ENCODE measurements around the gene TTN. TPM values are rescaled to one million over a fixed set of nuclear protein-coding genes. Genes with fewer than 3 reads are reported as not detected.

The TTN gene
- total RNA-seq, 1 experiment from 2014 or later = 0.13 TPM

DNA sequence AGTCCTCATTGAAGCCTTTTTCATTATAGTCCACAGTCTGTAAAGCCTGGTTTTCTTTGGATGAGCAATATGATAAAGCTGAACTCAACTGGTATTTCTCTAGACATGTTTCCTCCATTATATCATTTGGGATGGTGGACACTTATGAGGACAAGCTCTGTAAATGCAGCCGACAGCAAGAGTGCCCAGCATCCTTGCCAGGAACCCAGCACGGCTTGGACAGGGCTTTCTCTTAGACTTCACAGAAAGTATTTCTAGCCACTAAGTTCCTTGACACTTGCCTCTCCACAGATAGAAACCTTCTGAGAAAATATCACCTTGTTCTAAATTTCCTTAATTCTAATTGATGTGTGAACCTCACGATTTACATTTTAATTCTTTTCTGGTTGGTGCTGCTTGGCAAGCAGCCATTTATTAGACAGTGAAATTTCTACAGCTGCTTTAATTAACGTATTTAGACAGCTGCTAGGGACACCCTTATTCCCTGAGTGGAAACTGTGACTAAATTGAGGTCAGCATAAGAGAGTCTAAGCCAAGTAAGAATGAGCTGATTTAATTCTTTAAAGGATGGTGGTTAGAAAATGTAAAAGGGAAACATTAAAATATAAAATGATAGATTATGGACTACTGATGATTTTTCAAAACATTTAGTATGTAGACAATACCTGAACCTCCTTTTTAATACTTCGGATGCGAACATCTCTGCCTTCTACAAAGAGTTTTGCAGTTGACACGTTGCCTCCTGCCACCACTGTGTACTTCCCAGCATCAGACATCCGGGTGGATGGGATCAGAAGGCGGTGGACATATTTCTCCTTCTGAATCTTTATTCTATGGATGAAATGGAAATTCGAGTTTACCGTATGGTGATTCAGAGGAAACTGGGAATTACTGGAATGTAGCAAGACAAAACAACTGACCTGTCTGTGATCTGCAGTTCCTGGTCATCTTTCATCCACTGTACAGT is 39.8 kb downstream of the TTN start:
- in situ Hi-C loops (cut with HindIII; ENCODE audit: low pct_unique_long_range_greater_than_20kb, low sequenced_read_pairs) (no loop called here), intact Hi-C loops (cut with micrococcal nuclease; ENCODE audit: unreplicated experiment) (loop anchor here (10.0 kb wide), 2 partner anchors 647 to 987 kb away; no protein-coding TSS in a partner anchor)
- CTCF ChIA-PET = interaction anchor here (0.6 kb wide), 1 partner anchor 28 kb away, joined by 3 read pairs; no protein-coding TSS in a partner anchor

DNA sequence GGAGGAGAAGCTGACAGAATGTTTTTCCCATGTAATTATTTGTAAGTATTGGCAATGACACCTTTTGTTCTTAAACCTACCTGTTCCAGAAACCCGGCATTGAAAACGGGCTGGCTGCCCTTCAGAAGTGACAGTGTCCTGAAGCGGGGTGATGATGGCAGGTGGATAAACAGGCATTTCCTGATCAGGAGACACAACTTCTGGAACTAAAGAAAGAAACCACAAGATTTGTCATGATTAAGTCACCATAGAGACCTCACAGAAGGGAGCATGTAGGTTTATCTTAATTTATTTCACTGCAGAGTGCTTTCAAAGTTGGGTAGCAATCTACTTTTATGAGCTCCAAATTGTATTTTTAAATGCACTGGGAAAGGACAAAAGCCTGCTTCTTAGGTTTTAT is 43.1 kb downstream of the TTN start:
- H3K27me3 ChIP-seq (ENCODE audit: control insufficient read depth, insufficient read depth, low read length) = peaks cover 4% of the 10 kb centered on the region
- H3K4me1 ChIP-seq (ENCODE audit: control insufficient read depth, insufficient read depth, low read length) = no peaks in the 10 kb centered on the region
- intact Hi-C loops (cut with micrococcal nuclease; ENCODE audit: unreplicated experiment) (loop anchor here (10.0 kb wide), 2 partner anchors 651 to 991 kb away; no protein-coding TSS in a partner anchor), in situ Hi-C loops (cut with HindIII; ENCODE audit: low pct_unique_long_range_greater_than_20kb, low sequenced_read_pairs) (no loop called here)
- BruUV-seq (replicated peaks) = no TSS peak
- ATAC-seq (no peak), DNase-seq (ENCODE audit: low read depth, low spot score) (no peak)
- H3K36me3 ChIP-seq (ENCODE audit: control insufficient read depth, insufficient read depth, low read length) = no peaks in the 10 kb centered on the region; the same call in 1 of the 2 replicates
- H3K9me3 ChIP-seq (ENCODE audit: control insufficient read depth, insufficient read depth, low read depth, low read length) = no peaks in the 10 kb centered on the region
- H3K27ac ChIP-seq (ENCODE audit: low read length) = no peak overlapping the region
- ChIA-PET POLR2A (no interaction called here), CTCF (no interaction called here)
- no peak for TF ChIP-seq SIN3A (IDR thresholded peaks at IDR 0.05; ENCODE audit: borderline replicate concordance, insufficient read depth, low read depth, low read length)
- TF ChIP-seq, protein P1, sequence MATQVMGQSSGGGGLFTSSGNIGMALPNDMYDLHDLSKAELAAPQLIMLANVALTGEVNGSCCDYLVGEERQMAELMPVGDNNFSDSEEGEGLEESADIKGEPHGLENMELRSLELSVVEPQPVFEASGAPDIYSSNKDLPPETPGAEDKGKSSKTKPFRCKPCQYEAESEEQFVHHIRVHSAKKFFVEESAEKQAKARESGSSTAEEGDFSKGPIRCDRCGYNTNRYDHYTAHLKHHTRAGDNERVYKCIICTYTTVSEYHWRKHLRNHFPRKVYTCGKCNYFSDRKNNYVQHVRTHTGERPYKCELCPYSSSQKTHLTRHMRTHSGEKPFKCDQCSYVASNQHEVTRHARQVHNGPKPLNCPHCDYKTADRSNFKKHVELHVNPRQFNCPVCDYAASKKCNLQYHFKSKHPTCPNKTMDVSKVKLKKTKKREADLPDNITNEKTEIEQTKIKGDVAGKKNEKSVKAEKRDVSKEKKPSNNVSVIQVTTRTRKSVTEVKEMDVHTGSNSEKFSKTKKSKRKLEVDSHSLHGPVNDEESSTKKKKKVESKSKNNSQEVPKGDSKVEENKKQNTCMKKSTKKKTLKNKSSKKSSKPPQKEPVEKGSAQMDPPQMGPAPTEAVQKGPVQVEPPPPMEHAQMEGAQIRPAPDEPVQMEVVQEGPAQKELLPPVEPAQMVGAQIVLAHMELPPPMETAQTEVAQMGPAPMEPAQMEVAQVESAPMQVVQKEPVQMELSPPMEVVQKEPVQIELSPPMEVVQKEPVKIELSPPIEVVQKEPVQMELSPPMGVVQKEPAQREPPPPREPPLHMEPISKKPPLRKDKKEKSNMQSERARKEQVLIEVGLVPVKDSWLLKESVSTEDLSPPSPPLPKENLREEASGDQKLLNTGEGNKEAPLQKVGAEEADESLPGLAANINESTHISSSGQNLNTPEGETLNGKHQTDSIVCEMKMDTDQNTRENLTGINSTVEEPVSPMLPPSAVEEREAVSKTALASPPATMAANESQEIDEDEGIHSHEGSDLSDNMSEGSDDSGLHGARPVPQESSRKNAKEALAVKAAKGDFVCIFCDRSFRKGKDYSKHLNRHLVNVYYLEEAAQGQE (IDR thresholded peaks at IDR 0.05; ENCODE audit: insufficient read depth in 1 of 2, low read depth in 2 of 2, low read length in 1 of 2) = no peak
- no peak overlapping the region for H3K4me3 ChIP-seq (ENCODE audit: low read depth in 2 of 2, low read length in 2 of 2)

More for the DNA sequence above, 39.8 kb downstream of the TTN start:
- no peak for ATAC-seq
- Histone ChIP-seq H3K4me3 (ENCODE audit: low read depth in 2 of 2, low read length in 2 of 2) (no peak overlapping the region), H3K36me3 (ENCODE audit: control insufficient read depth, insufficient read depth, low read length) (no peaks in the 10 kb centered on the region; the same call in 1 of the 2 replicates), H3K27ac (ENCODE audit: low read length) (no peak overlapping the region), H3K9me3 (ENCODE audit: control insufficient read depth, insufficient read depth, low read depth, low read length) (no peaks in the 10 kb centered on the region), H3K27me3 (ENCODE audit: control insufficient read depth, insufficient read depth, low read length) (peaks cover 2% of the 10 kb centered on the region), H3K4me1 (ENCODE audit: control insufficient read depth, insufficient read depth, low read length) (no peaks in the 10 kb centered on the region)
- no TSS peak for BruUV-seq (replicated peaks)
- POLR2A ChIA-PET = no interaction called here
- TF ChIP-seq SIN3A (IDR thresholded peaks at IDR 0.05; ENCODE audit: borderline replicate concordance, insufficient read depth, low read depth, low read length) (no peak), TCF7L2 (IDR thresholded peaks at IDR 0.05; ENCODE audit: low read depth, low read length) (no peak), POLR2AphosphoS5 (IDR thresholded peaks at IDR 0.05; ENCODE audit: low read depth, low read length) (no peak)
- TF ChIP-seq, protein P2, sequence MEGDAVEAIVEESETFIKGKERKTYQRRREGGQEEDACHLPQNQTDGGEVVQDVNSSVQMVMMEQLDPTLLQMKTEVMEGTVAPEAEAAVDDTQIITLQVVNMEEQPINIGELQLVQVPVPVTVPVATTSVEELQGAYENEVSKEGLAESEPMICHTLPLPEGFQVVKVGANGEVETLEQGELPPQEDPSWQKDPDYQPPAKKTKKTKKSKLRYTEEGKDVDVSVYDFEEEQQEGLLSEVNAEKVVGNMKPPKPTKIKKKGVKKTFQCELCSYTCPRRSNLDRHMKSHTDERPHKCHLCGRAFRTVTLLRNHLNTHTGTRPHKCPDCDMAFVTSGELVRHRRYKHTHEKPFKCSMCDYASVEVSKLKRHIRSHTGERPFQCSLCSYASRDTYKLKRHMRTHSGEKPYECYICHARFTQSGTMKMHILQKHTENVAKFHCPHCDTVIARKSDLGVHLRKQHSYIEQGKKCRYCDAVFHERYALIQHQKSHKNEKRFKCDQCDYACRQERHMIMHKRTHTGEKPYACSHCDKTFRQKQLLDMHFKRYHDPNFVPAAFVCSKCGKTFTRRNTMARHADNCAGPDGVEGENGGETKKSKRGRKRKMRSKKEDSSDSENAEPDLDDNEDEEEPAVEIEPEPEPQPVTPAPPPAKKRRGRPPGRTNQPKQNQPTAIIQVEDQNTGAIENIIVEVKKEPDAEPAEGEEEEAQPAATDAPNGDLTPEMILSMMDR (IDR thresholded peaks at IDR 0.05) = no peak
- TF ChIP-seq, protein P1 (IDR thresholded peaks at IDR 0.05; ENCODE audit: insufficient read depth in 1 of 2, low read depth in 2 of 2, low read length in 1 of 2) = no peak
- no peak for DNase-seq (ENCODE audit: low read depth, low spot score)

All from Panc1 (cell line).